Retinal pigment epithelial cell (primary cell): ENCODE measurements around the gene CHN1.

Source experiments
- DNase-seq: peaks from one replicate; pipeline ENCODE4 v3.0.0-alpha.2; 2010; ENCODE audit warnings: low read depth
- H3K4me3 ChIP-seq: 2 replicates; pipeline ENCODE4 v1.5.1; 2011; ENCODE audit warnings: mild to moderate bottlenecking, low read length, control low read depth, moderate library complexity
- CTCF ChIP-seq: conservative IDR thresholded peaks from 2 replicates; pipeline ENCODE4 v1.5.1; 2011; ENCODE audit warnings: low read depth, low read length, control low read depth, inconsistent platforms

CHN1 gene

GRCh38 chr2:174785481-174785880, 219.7 kb downstream of the CHN1 start:
- H3K4me3 ChIP-seq = no peak overlapping the region
- TF ChIP-seq CTCF = no peak
- no peak for DNase-seq

DNA sequence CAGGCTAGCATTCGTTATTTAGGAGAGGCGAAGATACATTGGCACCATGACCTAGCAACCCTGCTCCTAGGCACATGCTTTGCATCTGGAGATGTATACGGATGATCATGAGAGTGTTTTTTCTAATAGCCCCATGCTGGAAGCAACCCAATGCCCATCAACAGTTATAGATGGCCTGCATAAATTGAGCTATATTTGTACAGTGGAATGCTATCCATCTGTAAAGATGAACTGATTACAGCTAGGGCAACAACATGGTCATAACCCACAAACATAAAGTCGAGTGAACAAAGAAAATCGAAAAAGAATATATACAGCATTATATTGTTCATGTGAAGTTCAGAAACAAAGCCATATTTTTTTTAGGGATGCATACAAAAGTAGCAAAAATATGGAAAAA, 220.3 kb downstream of the CHN1 start:
- no peak for DNase-seq
- H3K4me3 ChIP-seq = no peak overlapping the region
- no peak for TF ChIP-seq CTCF

DNA sequence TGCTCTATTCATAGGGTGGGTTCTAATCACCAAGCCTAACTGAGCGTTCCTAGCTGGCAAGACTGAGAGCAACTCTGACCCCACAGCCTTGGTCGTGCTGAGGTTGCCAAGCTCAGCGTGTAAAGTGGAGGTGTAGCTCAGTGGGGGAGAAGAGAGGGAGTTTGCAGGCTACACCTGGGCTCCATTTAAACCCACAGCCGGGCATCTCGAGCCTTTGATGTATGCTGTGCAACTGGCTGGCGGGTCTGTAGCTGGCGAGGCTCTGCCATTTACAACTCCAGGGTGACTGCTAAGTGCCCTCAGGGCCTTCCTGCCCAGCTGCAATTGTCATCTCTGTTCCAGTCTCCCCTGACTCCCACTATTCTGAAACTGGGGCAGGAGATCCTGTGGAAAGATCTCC, 220.9 kb downstream of the CHN1 start:
- DNase-seq = no peak
- TF ChIP-seq CTCF = no peak
- no peak overlapping the region for H3K4me3 ChIP-seq

- no peak for DNase-seq
- no peak for TF ChIP-seq CTCF
- no peak overlapping the region for H3K4me3 ChIP-seq
Observed at GRCh38 chr2:174781996-174782395, 223.2 kb downstream of the CHN1 start.

DNA sequence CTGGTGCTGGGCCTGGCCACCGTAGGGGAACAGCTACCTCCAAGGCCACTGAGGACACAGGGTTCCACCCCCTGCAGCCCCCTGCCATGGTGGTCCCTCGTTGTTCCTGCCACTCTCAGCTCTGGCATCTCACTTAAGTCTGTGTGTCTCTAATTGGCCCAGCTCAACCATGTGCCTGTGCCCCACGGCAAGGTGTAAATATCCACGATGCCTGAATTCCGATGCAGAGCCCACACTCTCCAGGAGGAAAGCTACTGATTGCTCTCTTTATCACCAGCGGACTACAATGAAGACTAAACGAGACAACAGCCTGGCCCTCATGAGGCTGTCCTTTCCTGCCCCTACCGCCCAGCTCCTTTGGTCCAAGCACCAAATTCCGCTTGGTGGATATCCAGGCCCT, 223.9 kb downstream of the CHN1 start:
- H3K4me3 ChIP-seq = no peak overlapping the region
- DNase-seq = no peak
- no peak for TF ChIP-seq CTCF

DNA sequence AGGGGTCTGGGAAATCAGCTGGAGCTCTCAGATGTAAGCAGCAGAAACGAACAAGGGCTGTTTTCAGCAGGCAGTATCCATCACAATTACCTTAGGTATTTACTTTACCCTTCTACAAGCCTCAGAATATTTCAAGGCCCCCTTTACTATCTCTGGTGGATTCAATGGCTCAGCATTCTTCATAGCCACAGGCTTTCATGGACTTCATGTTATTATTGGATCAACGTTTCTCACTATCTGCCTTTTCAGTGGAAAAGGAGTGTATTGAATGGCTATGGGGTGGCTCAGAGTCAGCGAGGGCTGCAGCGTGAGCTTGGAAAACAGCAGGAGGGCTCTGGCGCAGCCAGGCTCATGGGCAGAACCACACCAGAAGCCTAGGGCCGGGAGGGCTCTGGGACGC, 224.3 kb downstream of the CHN1 start:
- DNase-seq = no peak
- TF ChIP-seq CTCF = no peak
- no peak overlapping the region for H3K4me3 ChIP-seq

DNA sequence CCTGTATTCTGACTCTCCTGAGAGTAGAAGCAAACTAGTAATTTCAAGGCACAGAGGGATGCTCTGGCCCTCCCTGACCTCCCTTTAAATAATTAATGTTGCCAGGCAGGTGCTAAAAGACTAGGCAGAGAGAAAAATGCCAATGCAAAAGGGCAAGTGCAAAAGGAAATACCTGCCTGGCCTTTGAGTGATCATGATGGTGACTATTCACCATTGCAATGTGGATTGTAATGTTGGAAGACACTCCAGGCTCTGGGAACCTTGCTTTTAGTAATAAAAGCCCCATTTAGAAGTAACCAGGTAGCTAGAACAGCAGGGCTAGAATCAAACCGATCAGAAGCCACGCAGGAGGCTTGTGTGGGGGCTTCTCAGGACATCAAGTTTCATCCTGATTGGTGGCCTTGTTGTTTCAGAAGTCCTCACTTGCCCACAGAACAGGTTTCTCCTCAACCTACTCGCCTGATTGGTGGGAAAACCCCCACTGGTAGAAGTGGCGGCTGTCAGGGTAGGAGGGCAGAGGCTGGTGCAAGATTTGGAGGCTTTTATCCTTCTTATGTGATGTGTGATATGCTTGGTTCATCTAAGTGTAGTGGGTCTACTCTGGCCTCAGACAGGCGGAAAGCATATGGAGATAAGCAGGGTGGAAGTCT, 224.9 kb downstream of the CHN1 start:
- no peak for DNase-seq
- no peak for TF ChIP-seq CTCF

More for the DNA sequence above, 224.9 kb downstream of the CHN1 start:
- no peak overlapping the region for H3K4me3 ChIP-seq
